Uterus (tissue), 2 donors: ENCODE measurements around the gene ZNF431.

ENCODE experiments used
- CTCF ChIP-seq, 4 experiments: fragments of 200-600 bp in 2 of 4; fragments of 450-650 bp in 2 of 4; sonication (generic) in 2 of 4; IDR thresholded peaks; one replicate each; pipeline ENCODE4 v1.5.1; 2016 to 2019; ENCODE audit warnings: antibody characterized with exemption in 4 of 4, mild to moderate bottlenecking in 2 of 4, moderate library complexity in 1 of 4
- POLR2A ChIP-seq, 2 donors: fragments of 450-650 bp; IDR thresholded peaks; one replicate each; pipeline ENCODE4 v1.6.1; 2016; ENCODE audit warnings: antibody characterized with exemption in 2 of 2, mild to moderate bottlenecking in 1 of 2, moderate library complexity in 1 of 2

- TF ChIP-seq CTCF (IDR thresholded peaks at IDR 0.05) = no peak
- no peak for TF ChIP-seq POLR2A (IDR thresholded peaks at IDR 0.05)
Measured at GRCh38 chr19:21117041-21117907, 24.6 kb upstream of the ZNF431 start.
